ENCODE results near the gene AVPR1B. TPM values are rescaled to one million over a fixed set of nuclear protein-coding genes. Genes with fewer than 3 reads are reported as not detected.

Gene AVPR1B
- total RNA-seq, 1 donor from 2014 or later, result not detected

- Mint-ChIP-seq H3K4me1 (ENCODE audit: low read depth) (peaks cover 3% of the 10 kb centered on the region), H3K27ac (ENCODE audit: unreplicated experiment) (no peak overlapping the region), H3K9me3 (ENCODE audit: low read depth) (no peaks in the 10 kb centered on the region), H3K4me3 (ENCODE audit: unreplicated experiment) (no peak overlapping the region), H3K36me3 (ENCODE audit: low read depth) (no peaks in the 10 kb centered on the region), H3K27me3 (ENCODE audit: low read depth) (peaks cover 46% of the 10 kb centered on the region)
- TF ChIP-seq, protein P1, sequence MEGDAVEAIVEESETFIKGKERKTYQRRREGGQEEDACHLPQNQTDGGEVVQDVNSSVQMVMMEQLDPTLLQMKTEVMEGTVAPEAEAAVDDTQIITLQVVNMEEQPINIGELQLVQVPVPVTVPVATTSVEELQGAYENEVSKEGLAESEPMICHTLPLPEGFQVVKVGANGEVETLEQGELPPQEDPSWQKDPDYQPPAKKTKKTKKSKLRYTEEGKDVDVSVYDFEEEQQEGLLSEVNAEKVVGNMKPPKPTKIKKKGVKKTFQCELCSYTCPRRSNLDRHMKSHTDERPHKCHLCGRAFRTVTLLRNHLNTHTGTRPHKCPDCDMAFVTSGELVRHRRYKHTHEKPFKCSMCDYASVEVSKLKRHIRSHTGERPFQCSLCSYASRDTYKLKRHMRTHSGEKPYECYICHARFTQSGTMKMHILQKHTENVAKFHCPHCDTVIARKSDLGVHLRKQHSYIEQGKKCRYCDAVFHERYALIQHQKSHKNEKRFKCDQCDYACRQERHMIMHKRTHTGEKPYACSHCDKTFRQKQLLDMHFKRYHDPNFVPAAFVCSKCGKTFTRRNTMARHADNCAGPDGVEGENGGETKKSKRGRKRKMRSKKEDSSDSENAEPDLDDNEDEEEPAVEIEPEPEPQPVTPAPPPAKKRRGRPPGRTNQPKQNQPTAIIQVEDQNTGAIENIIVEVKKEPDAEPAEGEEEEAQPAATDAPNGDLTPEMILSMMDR (IDR thresholded peaks at IDR 0.05), result no peak
- no peak for DNase-seq (ENCODE audit: low spot score)
Measured at GRCh38 chr1:206102292-206102936, 14.8 kb downstream of the AVPR1B start.

GRCh38 chr1:206101351-206102045, 15.7 kb downstream of the AVPR1B start:
- no peak for DNase-seq (ENCODE audit: low spot score)
- H3K4me1 Mint-ChIP-seq (ENCODE audit: low read depth), result peaks cover 3% of the 10 kb centered on the region
- H3K9me3 Mint-ChIP-seq (ENCODE audit: low read depth), result no peaks in the 10 kb centered on the region
- H3K27me3 Mint-ChIP-seq (ENCODE audit: low read depth), result peaks cover 48% of the 10 kb centered on the region
- TF ChIP-seq, protein P1 (IDR thresholded peaks at IDR 0.05), result no peak
- H3K27ac Mint-ChIP-seq (ENCODE audit: unreplicated experiment), result no peak overlapping the region
- H3K4me3 Mint-ChIP-seq (ENCODE audit: unreplicated experiment), result no peak overlapping the region
- H3K36me3 Mint-ChIP-seq (ENCODE audit: low read depth), result no peaks in the 10 kb centered on the region

DNA sequence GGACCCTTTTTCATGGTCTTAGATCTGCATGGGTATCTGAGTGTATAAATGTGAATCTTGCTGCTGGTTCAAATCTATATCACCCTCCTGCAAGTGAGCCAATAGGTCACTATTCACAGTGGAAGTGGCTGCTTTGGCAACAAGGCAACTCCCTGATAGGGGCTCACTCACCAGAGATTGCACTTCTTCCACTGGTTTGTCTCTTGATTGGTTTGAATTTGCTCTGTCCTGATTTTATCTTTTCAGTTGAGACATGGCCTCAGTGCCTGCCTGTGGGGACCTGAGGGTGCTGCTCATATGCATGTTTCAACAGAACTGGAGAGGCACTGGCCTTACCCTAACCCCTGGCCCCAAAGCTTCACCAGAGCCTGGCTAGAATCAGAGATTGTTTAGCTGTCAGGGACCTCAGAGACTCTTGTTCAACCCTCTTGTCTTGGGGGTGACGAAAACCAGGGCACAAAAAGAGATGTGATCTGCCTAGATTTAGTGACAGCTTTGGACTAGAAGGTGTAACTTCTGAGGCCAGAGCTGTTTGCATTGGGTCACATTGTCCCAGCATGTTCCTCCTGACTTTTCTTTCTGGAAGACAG, 16.9 kb downstream of the AVPR1B start:
- peaks cover 48% of the 10 kb centered on the region for H3K27me3 Mint-ChIP-seq (ENCODE audit: low read depth)
- H3K9me3 Mint-ChIP-seq (ENCODE audit: low read depth), result no peaks in the 10 kb centered on the region
- H3K36me3 Mint-ChIP-seq (ENCODE audit: low read depth), result no peaks in the 10 kb centered on the region
- no peaks in the 10 kb centered on the region for H3K4me1 Mint-ChIP-seq (ENCODE audit: low read depth)
- TF ChIP-seq, protein P1 (IDR thresholded peaks at IDR 0.05), result no peak
- H3K27ac Mint-ChIP-seq (ENCODE audit: unreplicated experiment), result no peak overlapping the region
- DNase-seq (ENCODE audit: low spot score), result no peak
- H3K4me3 Mint-ChIP-seq (ENCODE audit: unreplicated experiment), result no peak overlapping the region

DNA sequence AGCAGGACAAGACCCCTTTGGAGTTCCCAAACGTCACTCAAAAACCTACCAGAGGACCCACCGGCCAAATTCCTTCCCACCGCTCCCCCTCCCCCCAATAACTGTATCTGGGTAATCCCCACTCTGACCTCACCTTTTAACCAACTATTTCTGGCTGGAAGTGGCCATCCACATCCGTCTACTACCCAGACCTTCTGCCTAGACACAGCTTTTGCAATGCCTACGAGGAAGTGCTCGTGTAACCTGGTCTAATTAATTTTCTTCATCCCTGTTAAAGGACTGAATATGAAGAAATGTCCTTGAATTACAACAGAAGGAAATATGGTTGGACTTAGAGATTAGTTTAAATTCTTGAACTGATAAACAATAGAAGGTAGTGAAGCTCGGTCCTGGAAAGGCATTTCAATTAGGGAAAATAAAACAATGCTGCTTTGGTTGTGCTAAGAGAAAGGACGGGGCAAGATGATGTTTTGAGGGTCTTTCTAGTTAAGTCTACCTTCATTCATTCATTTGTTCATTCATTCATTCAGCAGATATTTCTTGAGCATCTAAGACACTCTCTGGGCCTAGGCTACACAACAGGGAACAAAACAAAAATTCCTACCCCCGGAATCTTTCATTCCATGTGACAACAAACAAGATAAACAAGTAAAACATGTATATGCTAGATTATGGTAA, 18.8 kb downstream of the AVPR1B start:
- Mint-ChIP-seq H3K27ac (ENCODE audit: unreplicated experiment) (no peak overlapping the region), H3K9me3 (ENCODE audit: low read depth) (no peaks in the 10 kb centered on the region), H3K4me3 (ENCODE audit: unreplicated experiment) (no peak overlapping the region), H3K27me3 (ENCODE audit: low read depth) (peaks cover 59% of the 10 kb centered on the region), H3K4me1 (ENCODE audit: low read depth) (no peaks in the 10 kb centered on the region), H3K36me3 (ENCODE audit: low read depth) (no peaks in the 10 kb centered on the region)
- TF ChIP-seq, protein P1 (IDR thresholded peaks at IDR 0.05), result no peak
- DNase-seq (ENCODE audit: low spot score), result no peak

- Mint-ChIP-seq H3K4me3 (ENCODE audit: unreplicated experiment) (no peak overlapping the region), H3K9me3 (ENCODE audit: low read depth) (no peaks in the 10 kb centered on the region)
Measured at GRCh38 chr1:206097381-206097780, 19.8 kb downstream of the AVPR1B start.

More at GRCh38 chr1:206097381-206097780, 19.8 kb downstream of the AVPR1B start:
- peaks cover 55% of the 10 kb centered on the region for H3K27me3 Mint-ChIP-seq (ENCODE audit: low read depth)
- H3K4me1 Mint-ChIP-seq (ENCODE audit: low read depth), result no peaks in the 10 kb centered on the region
- TF ChIP-seq, protein P1 (IDR thresholded peaks at IDR 0.05), result no peak
- no peak for DNase-seq (ENCODE audit: low spot score)
- no peaks in the 10 kb centered on the region for H3K36me3 Mint-ChIP-seq (ENCODE audit: low read depth)
- no peak overlapping the region for H3K27ac Mint-ChIP-seq (ENCODE audit: unreplicated experiment)
